CD4-positive, alpha-beta T cell treated with Interleukin-6 for 4 hours (primary cell): ENCODE results near the gene STARD4.

Experiments used
- DNase-seq: peaks from one replicate; pipeline ENCODE4 v3.0.0-alpha.2; 2020; ENCODE audit warnings: mixed read lengths

Gene STARD4

GRCh38 chr5:111469293-111469896, 42.9 kb downstream of the STARD4 start:
- no peak for DNase-seq

- DNase-seq = no peak
These were observed 49.0 kb downstream of the STARD4 start for GRCh38 chr5:111463311-111463710.

GRCh38 chr5:111461934-111462333, 50.4 kb downstream of the STARD4 start:
- DNase-seq = no peak

GRCh38 chr5:111461255-111461671, 51.1 kb downstream of the STARD4 start:
- no peak for DNase-seq

- no peak for DNase-seq
These were observed 57.6 kb downstream of the STARD4 start for GRCh38 chr5:111454776-111455175.

GRCh38 chr5:111454198-111454622, 58.1 kb downstream of the STARD4 start:
- DNase-seq = no peak

- DNase-seq = no peak
These were observed 58.6 kb downstream of the STARD4 start for GRCh38 chr5:111453747-111454146.

- DNase-seq = no peak
These were observed 59.0 kb downstream of the STARD4 start for GRCh38 chr5:111453295-111453694.

- DNase-seq = no peak
These were observed 64.5 kb downstream of the STARD4 start for GRCh38 chr5:111447822-111448221.

- DNase-seq = no peak
These were observed 65.2 kb downstream of the STARD4 start for GRCh38 chr5:111447099-111447498.
